Stimulated activated effector memory CD8-positive, alpha-beta T cell treated with anti-CD3 and anti-CD28 coated beads, Interleukin-12 subunit alpha, Interleukin-12 subunit beta, amount 100 ng/mL, for 72 hours (primary cell): ENCODE results near the gene BABAM2.
A peak's percentile ranks its signal among the peaks of the same experiment; 100 is the strongest.
"Not testable (repeated sequence)": the region's sequence is repeated elsewhere in the genome, so short reads cannot be mapped to it uniquely, and the experiment has no call there.

ENCODE experiments used
- ATAC-seq: fragments of 150-1000 bp; cut with Tn5 transposase; 2 replicates; pipeline ENCODE4 v1.10.0; 2021
- DNase-seq, 2 donors: peaks; one replicate each; pipeline ENCODE4 v3.0.0; 2021 to 2022; ENCODE audit warnings: low spot score in 2 of 2
- H3K27ac Mint-ChIP-seq: one replicate; pipeline ENCODE4 v1.8.0; 2022; ENCODE audit warnings: mild to moderate bottlenecking, mixed read lengths
- H3K36me3 Mint-ChIP-seq: one replicate; pipeline ENCODE4 v1.8.0; 2022; ENCODE audit warnings: mild to moderate bottlenecking, mixed read lengths
- H3K4me1 Mint-ChIP-seq: one replicate; pipeline ENCODE4 v1.8.0; 2022; ENCODE audit warnings: mixed read lengths
- H3K4me3 Mint-ChIP-seq: one replicate; pipeline ENCODE4 v1.8.0; 2022; ENCODE audit warnings: mild to moderate bottlenecking, mixed read lengths
- H3K9me3 Mint-ChIP-seq: one replicate; pipeline ENCODE4 v1.8.0; 2022; ENCODE audit warnings: mixed read lengths

BABAM2 gene

GRCh38 chr2:28025123-28025522 lies 134.6 kb downstream of the BABAM2 start:
- ATAC-seq (no peak), DNase-seq (no peak)
- Mint-ChIP-seq H3K36me3 (peaks cover 47% of the 10 kb centered on the region), H3K9me3 (no peaks in the 10 kb centered on the region), H3K4me3 (no peak overlapping the region), H3K27ac (no peak overlapping the region), H3K4me1 (peaks cover 9% of the 10 kb centered on the region)

- not testable (repeated sequence) for H3K4me1 Mint-ChIP-seq, ATAC-seq, H3K27ac Mint-ChIP-seq, H3K4me3 Mint-ChIP-seq, DNase-seq, H3K9me3 Mint-ChIP-seq
- peaks cover 47% of the 10 kb centered on the region for H3K36me3 Mint-ChIP-seq
These were observed 135.7 kb downstream of the BABAM2 start for GRCh38 chr2:28026230-28026629.

DNA sequence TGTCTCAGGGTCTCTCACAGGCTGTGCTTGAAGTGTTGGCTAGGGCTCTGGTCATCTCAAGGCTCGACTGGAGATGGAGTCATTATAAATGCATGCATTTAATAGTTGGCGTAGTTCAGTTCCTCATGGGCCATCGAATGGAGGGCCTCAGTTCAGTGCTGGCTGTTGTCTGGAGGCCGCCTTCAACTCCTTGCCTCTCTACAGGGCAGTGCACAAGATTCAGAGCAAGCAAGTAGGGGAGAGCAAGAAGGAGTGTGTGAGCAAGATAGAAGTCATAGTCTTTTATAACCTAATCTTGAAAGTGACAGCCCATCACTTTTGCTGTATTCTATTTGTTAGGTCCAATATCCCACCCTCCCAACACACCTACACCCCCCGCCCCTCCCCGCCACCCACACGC lies 137.5 kb downstream of the BABAM2 start:
- Mint-ChIP-seq H3K36me3 (peaks cover 47% of the 10 kb centered on the region), H3K4me3 (no peak overlapping the region), H3K27ac (no peak overlapping the region), H3K9me3 (no peaks in the 10 kb centered on the region), H3K4me1 (peaks cover 16% of the 10 kb centered on the region)
- ATAC-seq (no peak), DNase-seq (no peak)

GRCh38 chr2:28030600-28030999 lies 140.1 kb downstream of the BABAM2 start:
- peaks cover 30% of the 10 kb centered on the region for H3K36me3 Mint-ChIP-seq
- no peak for DNase-seq
- no peaks in the 10 kb centered on the region for H3K9me3 Mint-ChIP-seq
- H3K4me3 Mint-ChIP-seq = no peak overlapping the region
- peaks cover 22% of the 10 kb centered on the region for H3K4me1 Mint-ChIP-seq
- ATAC-seq = no peak
- peak overlapping the region; percentile 23 for H3K27ac Mint-ChIP-seq

- peaks cover 8% of the 10 kb centered on the region for H3K36me3 Mint-ChIP-seq
- H3K27ac Mint-ChIP-seq = no peak overlapping the region
- ATAC-seq = peak; percentile 67
- H3K4me3 Mint-ChIP-seq = no peak overlapping the region
- no peak for DNase-seq
- peaks cover 18% of the 10 kb centered on the region for H3K4me1 Mint-ChIP-seq
- no peaks in the 10 kb centered on the region for H3K9me3 Mint-ChIP-seq
These were observed 142.3 kb downstream of the BABAM2 start for GRCh38 chr2:28032816-28033215.

- ATAC-seq (no peak), DNase-seq (no peak)
- Mint-ChIP-seq H3K4me1 (peaks cover 18% of the 10 kb centered on the region), H3K36me3 (peaks cover 5% of the 10 kb centered on the region), H3K4me3 (no peak overlapping the region), H3K27ac (no peak overlapping the region), H3K9me3 (no peaks in the 10 kb centered on the region)
These were observed 144.2 kb downstream of the BABAM2 start for GRCh38 chr2:28034696-28035095.

DNA sequence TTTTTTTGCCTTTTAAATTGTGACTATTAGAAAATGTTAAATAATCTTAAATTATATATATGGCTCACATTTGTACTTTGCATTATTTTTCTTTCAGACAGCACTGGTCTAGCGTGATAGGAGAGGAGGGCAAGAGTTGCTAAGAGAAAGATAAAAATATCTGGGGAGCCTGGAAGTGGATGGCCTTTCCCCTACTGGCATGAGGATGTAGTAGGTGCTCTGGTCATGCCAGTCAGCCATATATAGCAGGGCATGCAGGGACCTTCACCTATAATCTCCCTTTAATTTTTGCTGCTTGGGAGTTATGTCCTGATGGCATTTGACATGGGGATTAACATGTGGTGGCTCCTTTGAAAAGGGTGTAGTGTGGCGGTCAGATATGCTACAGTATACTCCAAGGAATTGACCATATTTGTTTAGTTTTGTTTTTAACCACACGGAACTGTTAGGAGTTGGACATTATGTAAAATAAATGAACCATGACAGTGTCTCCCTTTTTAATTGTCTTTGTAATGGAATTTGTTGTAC lies 144.7 kb downstream of the BABAM2 start:
- Mint-ChIP-seq H3K36me3 (peaks cover 5% of the 10 kb centered on the region), H3K9me3 (no peaks in the 10 kb centered on the region), H3K4me3 (no peak overlapping the region), H3K27ac (no peak overlapping the region), H3K4me1 (peaks cover 18% of the 10 kb centered on the region)
- DNase-seq (no peak), ATAC-seq (no peak)

DNA sequence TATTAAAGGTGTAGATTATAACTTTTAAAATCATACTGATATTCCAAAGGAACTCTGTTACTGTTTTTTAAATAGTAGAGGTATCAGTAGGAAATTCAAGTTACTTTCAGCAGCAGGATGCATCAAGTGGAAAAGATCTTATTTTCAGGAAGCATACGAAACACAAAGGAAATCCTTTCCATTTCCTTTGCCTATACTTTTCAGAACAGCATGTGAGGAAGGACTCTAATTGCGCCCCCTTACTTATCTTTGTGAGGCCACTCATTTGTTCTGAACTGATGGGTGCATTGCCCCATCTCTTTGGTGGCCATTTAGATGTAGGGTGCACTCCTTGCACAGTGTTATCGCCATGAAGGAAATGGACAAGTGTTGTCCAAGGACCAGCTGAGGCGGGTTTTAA lies 145.3 kb downstream of the BABAM2 start:
- peaks cover 18% of the 10 kb centered on the region for H3K4me1 Mint-ChIP-seq
- no peak for DNase-seq

DNA sequence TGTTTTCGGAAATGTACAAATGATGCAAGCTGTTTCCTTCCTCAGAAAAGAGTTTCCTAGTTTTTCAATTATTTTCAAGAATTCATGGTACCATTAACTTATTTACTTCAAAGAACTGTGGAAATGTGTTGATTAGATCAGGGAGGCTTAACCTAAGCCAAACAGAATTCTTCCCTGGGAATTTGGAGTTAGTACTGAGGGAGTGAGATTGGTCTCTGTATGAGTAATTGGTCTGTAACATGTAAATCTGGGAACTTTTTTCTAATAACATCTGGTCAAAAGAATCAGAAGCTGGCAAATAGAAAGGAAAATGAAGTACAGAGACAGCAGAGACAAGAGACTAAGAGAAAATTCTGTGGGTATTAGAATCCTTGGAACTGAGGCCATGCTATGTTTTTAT lies 145.8 kb downstream of the BABAM2 start:
- no peaks in the 10 kb centered on the region for H3K9me3 Mint-ChIP-seq
- no peak for ATAC-seq

More for the DNA sequence above, 145.3 kb downstream of the BABAM2 start:
- Mint-ChIP-seq H3K9me3 (no peaks in the 10 kb centered on the region), H3K4me3 (no peak overlapping the region), H3K36me3 (peaks cover 5% of the 10 kb centered on the region), H3K27ac (no peak overlapping the region)
- ATAC-seq = no peak

DNA sequence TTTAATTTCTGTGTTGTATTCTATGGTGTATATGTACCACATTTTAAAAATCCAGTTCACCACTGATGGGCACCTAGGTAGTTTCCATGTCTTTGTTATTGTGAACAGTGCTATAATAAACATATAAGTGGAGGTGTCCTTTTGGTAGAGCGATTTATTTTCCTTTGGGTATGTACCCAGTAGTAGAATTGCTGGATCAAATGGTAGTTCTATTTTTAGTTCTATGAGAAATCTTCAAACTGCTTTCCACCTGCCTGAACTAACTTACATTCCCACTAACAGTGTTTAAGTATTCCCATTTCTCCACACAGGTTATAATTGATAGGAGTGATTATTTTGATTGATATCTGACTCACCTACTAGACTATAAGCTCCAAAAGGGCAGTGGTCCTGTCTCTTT lies 148.2 kb downstream of the BABAM2 start:
- H3K27ac Mint-ChIP-seq = no peak overlapping the region
- ATAC-seq (no peak), DNase-seq (no peak)
- no peaks in the 10 kb centered on the region for H3K9me3 Mint-ChIP-seq
- peaks cover 16% of the 10 kb centered on the region for H3K36me3 Mint-ChIP-seq
- no peak overlapping the region for H3K4me3 Mint-ChIP-seq
- peaks cover 21% of the 10 kb centered on the region for H3K4me1 Mint-ChIP-seq

More for the DNA sequence above, 145.8 kb downstream of the BABAM2 start:
- H3K27ac Mint-ChIP-seq = no peak overlapping the region
- no peak overlapping the region for H3K4me3 Mint-ChIP-seq
- peaks cover 17% of the 10 kb centered on the region for H3K4me1 Mint-ChIP-seq
- peaks cover 5% of the 10 kb centered on the region for H3K36me3 Mint-ChIP-seq
- DNase-seq = no peak

DNA sequence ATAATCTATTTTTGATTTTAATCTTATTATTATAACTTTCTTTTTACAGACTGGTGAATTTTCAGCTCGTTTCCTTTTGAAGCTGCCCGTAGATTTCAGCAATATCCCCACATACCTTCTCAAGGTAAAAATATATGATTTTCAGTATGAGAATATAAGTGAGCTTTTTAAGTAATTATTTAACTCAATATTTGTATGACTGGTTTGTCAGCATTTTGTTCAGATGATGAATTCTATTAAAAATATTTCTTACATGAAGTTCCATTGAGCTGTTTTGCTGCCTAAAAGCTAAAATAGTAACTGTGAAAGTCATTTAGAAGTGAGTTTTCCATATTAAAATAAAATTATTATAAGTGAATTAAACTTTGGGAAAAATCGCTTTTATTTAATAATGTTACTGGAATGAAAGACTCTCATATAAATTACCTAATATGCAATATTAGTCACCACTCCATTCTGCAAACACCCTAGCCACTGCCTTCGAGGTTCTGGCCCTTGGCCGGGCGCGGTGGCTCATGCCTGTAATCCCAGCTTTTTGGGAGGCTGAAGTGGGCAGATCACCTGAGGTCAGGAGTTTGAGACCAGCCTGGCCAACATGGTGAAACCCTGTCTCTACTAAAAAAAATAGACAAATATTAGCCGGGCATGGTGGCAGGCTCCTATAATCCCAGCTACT lies 155.3 kb downstream of the BABAM2 start:
- Mint-ChIP-seq H3K9me3 (no peaks in the 10 kb centered on the region), H3K27ac (no peak overlapping the region), H3K36me3 (peaks cover 41% of the 10 kb centered on the region), H3K4me3 (no peak overlapping the region), H3K4me1 (peaks cover 24% of the 10 kb centered on the region)
- DNase-seq (no peak), ATAC-seq (no peak)

DNA sequence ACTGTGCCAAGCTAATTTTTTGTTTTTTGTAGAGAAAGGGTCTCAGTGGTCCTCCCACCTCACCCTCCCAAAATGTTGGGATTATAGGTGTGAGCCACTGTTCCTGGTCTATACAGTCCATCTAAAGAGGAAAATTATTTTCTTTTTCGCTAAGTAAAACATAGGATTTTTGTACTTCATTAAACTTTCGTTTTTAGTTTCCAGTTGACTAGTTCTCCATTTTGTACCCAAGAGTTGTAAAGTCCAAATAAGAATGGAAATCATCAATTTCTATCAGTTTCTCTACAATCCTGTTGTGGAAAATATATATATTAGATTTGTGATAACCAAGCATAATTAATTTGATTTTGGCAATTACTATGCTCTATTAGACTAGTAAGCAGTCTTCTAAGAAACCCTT lies 156.4 kb downstream of the BABAM2 start:
- no peak overlapping the region for H3K27ac Mint-ChIP-seq
- ATAC-seq = no peak
- H3K36me3 Mint-ChIP-seq = peaks cover 47% of the 10 kb centered on the region
- no peak overlapping the region for H3K4me3 Mint-ChIP-seq
- H3K9me3 Mint-ChIP-seq = no peaks in the 10 kb centered on the region
- peaks cover 32% of the 10 kb centered on the region for H3K4me1 Mint-ChIP-seq
- DNase-seq = no peak

DNA sequence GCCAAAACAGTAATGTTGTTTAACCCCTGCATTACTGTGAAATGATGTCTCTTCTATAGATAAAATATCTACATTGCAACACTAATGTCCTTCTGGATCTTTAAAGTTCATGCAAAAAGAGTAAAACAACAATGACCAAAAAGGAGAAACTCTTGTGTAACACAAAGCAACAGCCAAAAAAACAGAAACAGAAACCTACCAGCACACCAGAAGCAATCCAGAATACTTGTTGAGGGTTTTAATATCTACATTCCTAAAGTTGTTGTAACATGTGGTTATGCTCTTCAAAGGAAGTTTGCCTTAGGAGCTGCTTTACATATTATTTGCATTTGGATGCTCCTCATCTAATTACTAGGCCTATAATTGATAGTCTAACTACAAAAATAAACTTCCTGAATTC lies 157.2 kb downstream of the BABAM2 start:
- peaks cover 25% of the 10 kb centered on the region for H3K4me1 Mint-ChIP-seq
- peaks cover 44% of the 10 kb centered on the region for H3K36me3 Mint-ChIP-seq
- no peak overlapping the region for H3K4me3 Mint-ChIP-seq
- no peaks in the 10 kb centered on the region for H3K9me3 Mint-ChIP-seq
- DNase-seq (no peak), ATAC-seq (no peak)
- no peak overlapping the region for H3K27ac Mint-ChIP-seq

- H3K9me3 Mint-ChIP-seq = no peaks in the 10 kb centered on the region
- H3K4me3 Mint-ChIP-seq = no peak overlapping the region
- no peak for DNase-seq
- H3K36me3 Mint-ChIP-seq = peaks cover 44% of the 10 kb centered on the region
- H3K27ac Mint-ChIP-seq = peak overlapping the region; percentile 37
- H3K4me1 Mint-ChIP-seq = peaks cover 22% of the 10 kb centered on the region
- no peak for ATAC-seq
These were observed 157.8 kb downstream of the BABAM2 start for GRCh38 chr2:28048341-28048740.

GRCh38 chr2:28049416-28049815 lies 158.9 kb downstream of the BABAM2 start:
- H3K4me1 Mint-ChIP-seq = peaks cover 16% of the 10 kb centered on the region
- no peak for ATAC-seq
- peak overlapping the region; percentile 58 for H3K27ac Mint-ChIP-seq
- no peak for DNase-seq
- H3K4me3 Mint-ChIP-seq = no peak overlapping the region
- H3K36me3 Mint-ChIP-seq = peaks cover 44% of the 10 kb centered on the region
- H3K9me3 Mint-ChIP-seq = no peaks in the 10 kb centered on the region

DNA sequence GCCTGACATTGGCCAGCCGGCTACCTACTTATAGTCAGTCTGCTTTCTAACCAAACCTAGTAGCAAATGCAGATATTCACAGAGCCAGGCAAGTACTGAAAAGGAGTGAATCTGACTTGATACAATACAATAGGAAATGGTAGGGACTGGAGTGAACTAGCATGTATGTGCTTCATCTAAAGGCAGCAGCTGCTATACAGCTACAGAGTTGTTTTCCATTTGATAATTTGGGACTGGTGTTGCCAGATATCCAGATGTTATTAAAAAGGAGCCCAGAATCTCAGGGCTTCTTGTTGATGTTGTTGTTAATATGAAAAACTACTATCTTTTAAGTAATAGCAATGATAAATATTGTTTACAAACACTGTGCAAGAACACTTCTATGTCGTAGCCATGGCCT lies 159.4 kb downstream of the BABAM2 start:
- ATAC-seq = no peak
- Mint-ChIP-seq H3K27ac (peak overlapping the region; percentile 58), H3K4me1 (peaks cover 16% of the 10 kb centered on the region), H3K4me3 (no peak overlapping the region), H3K9me3 (no peaks in the 10 kb centered on the region), H3K36me3 (peaks cover 39% of the 10 kb centered on the region)
- no peak for DNase-seq
